ENCODE results near the gene PCDH9.

Gene PCDH9

GRCh38 chr13:66410314-66410713 is 819.8 kb downstream of the PCDH9 start:
- TF ChIP-seq CTCF (conservative IDR thresholded peaks at IDR 0.05; ENCODE audit: low read depth, low read length): no peak
- no peak overlapping the region for H3K4me3 ChIP-seq (ENCODE audit: low read depth, low read length)
- peak; percentile 12 for DNase-seq (ENCODE audit: low read depth)

- TF ChIP-seq CTCF (conservative IDR thresholded peaks at IDR 0.05; ENCODE audit: low read depth, low read length): no peak
- DNase-seq (ENCODE audit: low read depth): no peak
- H3K4me3 ChIP-seq (ENCODE audit: low read depth, low read length): no peak overlapping the region
Observed at GRCh38 chr13:66409542-66409941, 820.6 kb downstream of the PCDH9 start.

GRCh38 chr13:66407128-66407527 is 823.0 kb downstream of the PCDH9 start:
- peak; percentile 37 for DNase-seq (ENCODE audit: low read depth)
- no peak for TF ChIP-seq CTCF (conservative IDR thresholded peaks at IDR 0.05; ENCODE audit: low read depth, low read length)
- H3K4me3 ChIP-seq (ENCODE audit: low read depth, low read length): no peak overlapping the region

GRCh38 chr13:66405908-66406802 is 824.0 kb downstream of the PCDH9 start:
- DNase-seq (ENCODE audit: low read depth): peak; percentile 97
- TF ChIP-seq CTCF (conservative IDR thresholded peaks at IDR 0.05; ENCODE audit: low read depth, low read length): no peak
- no peak overlapping the region for H3K4me3 ChIP-seq (ENCODE audit: low read depth, low read length)

- DNase-seq (ENCODE audit: low read depth): no peak
- TF ChIP-seq CTCF (conservative IDR thresholded peaks at IDR 0.05; ENCODE audit: low read depth, low read length): no peak
- no peak overlapping the region for H3K4me3 ChIP-seq (ENCODE audit: low read depth, low read length)
Observed at GRCh38 chr13:66402546-66402945, 827.6 kb downstream of the PCDH9 start.

GRCh38 chr13:66402066-66402465 is 828.1 kb downstream of the PCDH9 start:
- DNase-seq (ENCODE audit: low read depth): peak; percentile 55
- no peak overlapping the region for H3K4me3 ChIP-seq (ENCODE audit: low read depth, low read length)
- no peak for TF ChIP-seq CTCF (conservative IDR thresholded peaks at IDR 0.05; ENCODE audit: low read depth, low read length)

- H3K4me3 ChIP-seq (ENCODE audit: low read depth, low read length): no peak overlapping the region
- no peak for DNase-seq (ENCODE audit: low read depth)
- TF ChIP-seq CTCF (conservative IDR thresholded peaks at IDR 0.05; ENCODE audit: low read depth, low read length): no peak
Observed at GRCh38 chr13:66400292-66400691, 829.8 kb downstream of the PCDH9 start.
